Central memory CD4-positive, alpha-beta T cell (primary cell): ENCODE measurements around the gene ZC3H10.
"Not testable (repeated sequence)": the region's sequence is repeated elsewhere in the genome, so short reads cannot be mapped to it uniquely, and the experiment has no call there.

Experiments
- DNase-seq: peaks from one replicate; pipeline ENCODE4 v3.0.0; 2022

The ZC3H10 gene

DNA sequence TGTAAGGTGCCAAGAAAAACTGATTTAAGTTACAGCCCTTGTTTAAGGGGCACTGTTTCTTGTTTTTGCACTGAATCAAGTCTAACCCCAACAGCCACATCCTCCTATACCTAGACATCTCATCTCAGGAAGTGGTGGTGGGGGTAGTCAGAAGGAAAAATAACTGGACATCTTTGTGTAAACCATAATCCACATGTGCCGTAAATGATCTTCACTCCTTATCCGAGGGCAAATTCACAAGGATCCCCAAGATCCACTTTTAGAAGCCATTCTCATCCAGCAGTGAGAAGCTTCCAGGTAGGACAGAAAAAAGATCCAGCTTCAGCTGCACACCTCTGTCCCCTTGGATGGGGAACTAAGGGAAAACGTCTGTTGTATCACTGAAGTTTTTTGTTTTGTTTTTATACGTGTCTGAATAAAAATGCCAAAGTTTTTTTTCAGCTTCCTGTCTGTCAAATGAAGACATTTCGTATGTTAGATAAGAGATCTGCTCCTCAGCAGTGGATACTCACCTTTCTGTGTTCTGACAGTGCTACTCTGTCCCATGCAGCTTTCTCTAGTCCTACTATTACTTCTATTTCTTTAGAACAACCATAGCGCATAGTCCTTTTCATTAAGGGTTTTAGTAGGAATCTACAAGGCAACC is 14.9 kb upstream of the ZC3H10 start:
- peak; percentile 60 for DNase-seq

DNA sequence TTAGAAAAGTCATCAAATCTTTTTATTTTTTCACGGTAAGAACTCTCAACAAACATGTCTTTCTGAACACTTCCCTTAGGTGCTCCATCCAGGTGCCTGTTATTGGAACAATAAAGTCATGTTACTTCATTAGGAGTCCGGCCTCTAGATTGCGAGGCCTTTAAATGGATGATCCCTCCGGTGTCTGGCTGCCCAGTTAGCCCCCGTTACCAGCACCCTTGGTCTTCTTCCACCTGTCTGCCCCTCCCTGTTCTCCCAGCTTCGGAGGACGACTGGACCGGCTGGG is 14.3 kb upstream of the ZC3H10 start:
- DNase-seq: no peak

DNA sequence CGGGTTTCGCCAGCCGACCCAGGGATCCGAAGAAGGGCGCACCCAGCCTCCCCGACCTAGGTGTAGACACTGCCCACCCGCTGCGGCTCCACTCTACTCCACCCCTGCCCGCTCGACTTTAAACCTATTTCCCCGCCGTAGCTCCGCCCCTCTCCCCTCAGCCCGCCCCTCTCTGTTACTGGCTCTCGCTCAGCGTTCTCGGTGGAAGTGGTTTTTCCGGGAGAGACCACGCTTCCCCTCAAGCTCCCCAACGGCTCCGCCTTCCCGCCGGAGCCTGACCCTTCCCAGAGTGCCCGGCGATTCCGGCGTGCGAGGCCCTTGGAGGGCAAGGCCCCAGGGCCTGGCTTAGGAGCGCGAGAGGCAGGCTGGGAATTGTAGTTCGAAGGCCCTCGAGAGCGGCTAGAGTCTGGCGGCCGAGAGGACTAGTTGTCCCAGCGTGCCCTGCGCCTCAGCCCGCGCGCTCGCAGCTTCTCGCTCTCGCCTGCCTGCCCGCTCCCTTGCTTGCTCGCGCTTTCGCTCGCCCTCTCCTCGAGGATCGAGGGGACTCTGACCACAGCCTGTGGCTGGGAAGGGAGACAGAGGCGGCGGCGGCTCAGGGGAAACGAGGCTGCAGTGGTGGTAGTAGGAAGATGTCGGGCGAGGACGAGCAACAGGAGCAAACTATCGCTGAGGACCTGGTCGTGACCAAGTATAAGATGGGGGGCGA is 13.8 kb upstream of the ZC3H10 start, which contains the start of gene PA2G4:
Gene PA2G4, plus strand, starts transcription at position 451 of the 706 bp plus-strand sequence. Its CDS starts 179 bp downstream, at position 630.
- peak; percentile 96 for DNase-seq

DNA sequence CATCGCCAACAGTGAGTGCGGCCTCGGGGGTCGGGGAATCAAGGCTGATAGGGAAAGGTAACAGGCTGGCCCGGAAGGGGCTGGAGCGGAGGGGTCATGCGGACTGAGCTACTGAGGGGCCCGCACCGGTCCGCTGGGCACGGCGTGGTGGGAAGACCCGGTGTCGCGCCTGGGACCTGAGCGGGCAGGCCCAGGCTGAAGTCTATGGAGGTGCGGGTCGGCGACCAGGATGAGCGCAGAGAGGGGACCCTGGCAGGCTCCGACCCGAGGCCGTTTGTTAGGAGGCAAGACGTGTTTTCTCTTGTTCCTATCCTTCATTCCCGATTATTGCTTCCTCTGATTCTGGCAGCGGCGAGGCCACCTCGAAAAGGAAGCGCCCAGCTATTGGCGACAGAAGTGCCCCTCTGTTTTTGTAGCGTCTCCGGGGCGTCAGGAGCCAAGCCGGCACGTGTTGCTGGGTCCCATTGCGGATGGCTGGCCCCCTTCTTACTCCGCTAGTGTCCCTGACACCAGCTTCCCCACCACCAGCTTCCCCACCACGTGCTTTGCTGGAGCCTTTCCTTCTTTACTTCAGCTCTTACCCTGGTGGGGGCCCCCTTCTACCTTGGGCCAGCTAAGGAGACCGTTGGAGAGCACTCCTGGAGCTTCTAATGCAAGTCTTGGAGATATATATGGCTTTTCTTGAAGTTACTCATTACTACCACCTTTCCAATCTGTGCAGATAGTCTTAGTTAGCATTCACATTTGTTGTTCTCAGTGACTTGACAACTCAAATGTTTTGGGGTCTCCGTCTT is 13.1 kb upstream of the ZC3H10 start:
- DNase-seq: no peak

DNA sequence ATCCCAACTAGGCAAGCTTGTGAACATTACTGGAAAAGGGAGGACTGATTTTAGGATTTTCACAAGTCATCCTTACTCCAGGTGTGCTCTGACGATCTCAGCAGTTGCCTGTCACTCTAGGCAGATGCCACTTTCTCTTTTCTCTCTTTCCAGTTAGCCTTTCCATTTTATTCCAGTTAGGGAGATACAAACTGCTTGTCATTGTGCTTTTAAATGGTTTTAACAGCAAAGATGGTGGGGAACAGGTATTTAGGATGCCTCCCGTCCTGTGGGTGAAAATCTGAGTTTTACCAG is 12.5 kb upstream of the ZC3H10 start:
- DNase-seq: no peak

DNA sequence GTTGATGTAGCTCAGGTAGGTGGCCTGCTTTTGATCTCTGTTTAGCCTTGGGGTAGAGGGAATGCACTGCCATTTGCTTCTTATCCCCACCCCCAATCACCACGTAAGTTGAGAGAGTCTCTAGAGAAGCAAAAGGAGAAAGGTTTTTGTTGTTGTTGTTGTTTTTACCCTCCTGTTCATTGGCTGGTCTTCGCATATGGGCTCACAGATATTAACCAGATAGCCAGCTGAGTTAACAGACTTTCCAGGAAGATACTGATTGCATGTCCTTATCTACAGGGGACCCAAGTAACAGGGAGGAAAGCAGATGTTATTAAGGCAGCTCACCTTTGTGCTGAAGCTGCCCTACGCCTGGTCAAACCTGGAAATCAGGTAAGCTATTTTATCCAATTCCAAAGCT is 10.8 kb upstream of the ZC3H10 start:
- no peak for DNase-seq

DNA sequence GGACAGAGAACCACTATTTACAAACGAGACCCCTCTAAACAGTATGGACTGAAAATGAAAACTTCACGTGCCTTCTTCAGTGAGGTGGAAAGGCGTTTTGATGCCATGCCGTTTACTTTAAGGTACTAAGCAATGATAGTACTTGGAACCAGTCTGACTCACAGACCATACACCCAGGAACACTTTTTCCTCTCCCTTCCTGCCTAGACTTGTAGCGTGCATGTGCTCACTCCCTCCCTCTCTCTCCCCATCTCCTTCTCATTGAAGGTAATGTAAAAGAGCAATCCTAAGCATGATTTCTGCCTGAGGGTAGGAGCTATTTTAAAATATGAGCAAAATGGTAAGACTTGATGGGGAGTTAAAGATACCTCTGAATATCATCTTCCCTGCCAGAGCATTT is 7.5 kb upstream of the ZC3H10 start:
- DNase-seq: no peak

DNA sequence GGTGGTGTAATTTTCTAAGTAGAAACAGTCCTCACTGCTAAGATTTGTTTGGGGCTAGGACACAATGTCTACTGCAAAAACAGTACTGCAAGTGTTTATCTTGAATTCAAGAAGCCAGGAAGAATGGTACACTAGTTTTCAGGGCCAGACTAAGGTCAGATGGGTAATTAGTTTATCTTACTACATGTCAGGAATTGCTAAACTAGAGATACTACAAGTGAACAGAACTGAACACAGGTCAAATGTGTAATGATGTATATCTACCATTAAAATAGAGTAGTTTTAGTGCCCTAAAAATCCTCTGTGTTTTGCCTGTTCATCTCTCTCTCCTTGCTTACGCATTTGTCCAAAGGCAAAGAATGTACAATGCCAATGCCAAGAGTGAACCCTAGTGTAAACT is 4.0 kb upstream of the ZC3H10 start:
- no peak for DNase-seq

DNA sequence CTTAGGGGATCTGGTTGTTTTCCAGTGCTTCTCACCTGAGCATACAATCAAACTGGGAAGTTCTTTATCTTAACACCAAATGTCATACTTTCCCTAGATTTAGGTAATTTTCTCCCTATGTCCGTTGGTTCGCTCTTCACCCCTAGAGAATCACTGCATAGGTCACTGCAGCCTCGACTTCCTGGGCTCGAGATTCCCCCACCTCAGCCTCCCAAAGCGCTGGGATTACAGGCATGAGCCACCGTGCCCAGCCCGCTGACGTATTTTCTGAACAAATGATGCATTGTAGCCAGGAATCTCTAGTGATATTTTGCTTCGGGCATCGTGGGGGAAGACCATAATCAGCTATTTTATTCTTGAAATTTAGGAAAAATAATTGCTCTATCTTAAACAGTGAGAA is 2.7 kb upstream of the ZC3H10 start:
- no peak for DNase-seq

DNA sequence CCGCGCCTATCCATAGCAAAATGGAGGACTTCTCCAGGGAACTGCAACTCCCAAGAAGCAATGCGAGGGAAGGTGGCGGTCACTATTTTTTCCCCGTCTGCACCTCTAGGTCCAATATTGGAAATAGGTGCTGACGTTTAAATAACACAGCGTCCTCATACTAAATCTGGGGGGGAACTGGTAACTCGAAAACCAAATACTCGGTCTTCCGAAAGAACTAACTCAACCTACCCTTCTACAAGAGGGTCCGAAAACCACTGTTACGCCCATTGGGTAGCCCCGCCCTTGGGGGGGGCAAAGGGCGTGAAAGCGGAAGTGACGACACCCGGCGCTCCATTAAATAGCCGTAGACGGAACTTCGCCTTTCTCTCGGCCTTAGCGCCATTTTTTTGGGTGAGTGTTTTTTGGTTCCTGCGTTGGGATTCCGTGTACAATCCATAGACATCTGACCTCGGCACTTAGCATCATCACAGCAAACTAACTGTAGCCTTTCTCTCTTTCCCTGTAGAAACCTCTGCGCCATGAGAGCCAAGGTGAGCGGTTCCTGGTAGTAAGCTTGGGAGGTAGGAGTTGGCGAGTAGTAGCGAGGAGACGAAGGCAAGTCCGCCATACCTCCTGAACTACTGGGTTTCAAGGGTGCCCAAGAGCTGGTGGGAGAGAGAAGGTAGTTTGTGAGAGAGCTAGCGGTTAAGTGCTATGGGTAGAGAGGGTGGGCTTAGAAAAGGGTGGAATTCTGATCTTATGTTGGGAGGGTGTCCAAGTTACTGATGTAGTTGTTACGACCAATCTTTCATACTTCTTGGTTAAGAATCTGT is 1.6 kb upstream of the ZC3H10 start, which contains the start of gene RPL41:
Gene RPL41, plus strand, starts transcription at position 367 of the 815 bp plus-strand sequence.
- peak; percentile 94 for DNase-seq

DNA sequence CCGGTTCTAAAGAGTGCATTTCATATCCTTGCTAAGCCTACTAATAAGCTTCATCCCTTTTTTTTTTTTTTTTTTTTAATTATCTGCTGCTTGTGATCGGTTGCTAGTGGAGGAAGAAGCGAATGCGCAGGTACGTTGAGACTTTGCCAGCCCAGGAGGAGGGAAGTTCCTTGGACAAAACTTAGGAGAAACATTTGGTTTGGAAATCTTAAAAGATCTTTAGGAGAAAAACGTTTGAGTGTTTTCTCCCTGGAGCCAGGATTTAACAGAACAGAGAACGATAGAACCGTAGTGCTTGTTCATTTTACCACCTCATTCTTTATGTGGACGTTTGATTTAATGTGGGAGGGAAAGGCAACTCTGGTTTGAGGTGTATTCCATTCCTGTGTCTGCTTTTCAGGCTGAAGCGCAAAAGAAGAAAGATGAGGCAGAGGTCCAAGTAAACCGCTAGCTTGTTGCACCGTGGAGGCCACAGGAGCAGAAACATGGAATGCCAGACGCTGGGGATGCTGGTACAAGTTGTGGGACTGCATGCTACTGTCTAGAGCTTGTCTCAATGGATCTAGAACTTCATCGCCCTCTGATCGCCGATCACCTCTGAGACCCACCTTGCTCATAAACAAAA is 872 bp upstream of the ZC3H10 start:
- DNase-seq: not testable (repeated sequence)

DNA sequence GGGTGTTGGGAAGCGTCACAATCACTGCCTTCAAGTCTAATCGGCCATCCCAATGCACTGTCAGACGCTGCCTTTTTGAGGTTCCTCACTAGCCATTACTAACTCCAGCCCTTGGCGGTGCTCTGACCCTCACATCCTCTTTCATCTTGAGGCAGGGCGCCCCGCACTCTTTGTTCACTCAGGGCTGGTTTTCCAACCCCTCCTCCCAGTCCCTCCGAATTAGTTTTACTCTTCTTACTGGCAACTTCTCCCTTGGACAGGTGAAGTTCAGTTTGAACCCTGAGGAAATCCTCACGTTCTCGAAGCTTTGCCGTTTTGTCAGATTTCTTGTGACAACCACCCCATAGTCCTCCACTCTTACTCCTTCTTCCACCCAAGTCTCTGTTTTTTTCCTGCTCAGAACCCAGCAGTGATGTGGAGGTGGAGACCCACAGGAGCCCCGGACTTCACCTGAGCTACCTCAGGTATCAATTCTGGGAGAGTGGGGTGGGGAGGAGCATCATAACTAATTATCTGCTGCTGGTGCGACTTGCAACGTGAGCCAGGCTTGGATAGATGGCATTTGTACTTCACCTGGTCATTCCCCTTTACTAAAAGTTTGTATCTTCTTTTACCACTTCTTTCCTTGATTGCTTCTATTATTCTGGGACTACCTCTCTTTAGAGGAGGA is 757 bp downstream of the ZC3H10 start:
- DNase-seq: no peak

DNA sequence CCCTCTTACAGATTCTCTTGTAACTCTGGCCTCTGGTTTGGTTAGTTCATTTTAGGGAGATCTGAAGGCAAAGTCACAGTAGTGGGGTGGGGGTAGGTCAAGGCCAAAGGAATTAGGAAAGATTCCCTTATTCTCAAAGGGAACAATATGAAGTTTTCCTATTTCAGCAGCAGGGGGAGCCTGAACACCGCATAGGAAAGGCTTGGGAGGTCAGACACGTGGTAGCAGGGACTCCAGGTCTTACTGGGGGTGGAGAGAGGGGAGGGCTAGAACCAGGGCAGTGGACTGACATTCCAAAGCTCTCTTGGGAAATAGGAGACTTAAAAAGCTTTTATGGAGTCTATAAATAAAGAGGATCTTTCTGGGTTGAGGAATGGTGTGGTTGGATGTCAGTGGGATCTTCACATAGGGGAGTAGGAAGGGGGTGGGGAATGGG is 1.3 kb downstream of the ZC3H10 start:
- DNase-seq: peak; percentile 65

DNA sequence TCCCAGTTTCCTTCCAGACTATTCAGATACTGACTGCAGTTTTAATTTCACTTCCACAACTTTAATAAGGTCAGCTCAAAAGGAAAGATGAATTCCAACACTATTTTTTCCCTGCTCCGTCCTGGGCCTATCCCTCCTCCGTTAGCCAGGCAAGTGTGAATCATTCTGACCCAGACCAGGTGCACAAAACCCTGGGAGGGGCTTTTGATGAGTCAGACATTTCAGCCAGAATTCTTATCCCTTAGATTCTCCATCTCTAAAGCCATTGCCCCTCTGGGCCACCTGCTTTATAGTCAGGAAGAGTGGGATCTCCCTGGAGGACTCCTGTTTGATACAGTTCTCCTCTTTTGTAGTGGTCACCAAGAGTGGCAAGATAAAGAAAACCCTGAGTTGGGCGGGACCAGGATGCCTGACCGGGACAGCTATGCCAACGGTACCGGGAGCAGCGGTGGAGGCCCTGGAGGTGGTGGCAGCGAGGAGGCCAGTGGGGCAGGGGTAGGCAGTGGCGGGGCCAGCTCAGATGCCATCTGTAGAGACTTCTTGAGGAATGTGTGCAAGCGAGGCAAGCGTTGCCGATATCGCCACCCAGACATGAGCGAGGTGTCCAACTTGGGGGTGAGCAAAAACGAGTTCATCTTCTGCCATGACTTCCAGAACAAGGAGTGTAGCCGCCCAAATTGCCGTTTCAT is 2.2 kb downstream of the ZC3H10 start:
- no peak for DNase-seq

DNA sequence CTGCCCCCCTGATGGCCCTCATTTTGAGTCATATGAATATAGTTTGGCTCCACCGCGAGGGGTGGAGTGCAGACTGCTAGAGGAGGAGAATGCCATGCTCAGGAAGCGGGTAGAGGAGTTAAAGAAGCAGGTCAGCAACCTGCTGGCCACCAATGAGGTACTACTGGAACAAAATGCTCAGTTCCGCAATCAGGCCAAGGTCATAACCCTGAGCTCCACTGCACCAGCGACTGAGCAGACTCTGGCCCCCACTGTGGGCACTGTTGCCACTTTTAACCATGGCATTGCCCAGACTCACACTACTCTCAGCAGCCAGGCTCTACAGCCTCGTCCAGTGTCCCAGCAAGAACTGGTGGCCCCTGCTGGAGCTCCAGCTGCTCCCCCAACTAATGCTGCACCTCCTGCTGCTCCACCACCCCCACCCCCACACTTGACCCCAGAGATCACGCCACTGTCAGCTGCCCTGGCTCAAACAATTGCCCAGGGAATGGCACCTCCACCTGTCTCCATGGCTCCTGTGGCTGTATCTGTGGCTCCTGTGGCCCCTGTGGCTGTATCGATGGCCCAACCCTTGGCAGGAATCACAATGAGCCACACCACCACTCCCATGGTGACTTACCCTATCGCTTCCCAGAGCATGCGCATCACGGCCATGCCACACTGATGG is 3.3 kb downstream of the ZC3H10 start:
- no peak for DNase-seq

DNA sequence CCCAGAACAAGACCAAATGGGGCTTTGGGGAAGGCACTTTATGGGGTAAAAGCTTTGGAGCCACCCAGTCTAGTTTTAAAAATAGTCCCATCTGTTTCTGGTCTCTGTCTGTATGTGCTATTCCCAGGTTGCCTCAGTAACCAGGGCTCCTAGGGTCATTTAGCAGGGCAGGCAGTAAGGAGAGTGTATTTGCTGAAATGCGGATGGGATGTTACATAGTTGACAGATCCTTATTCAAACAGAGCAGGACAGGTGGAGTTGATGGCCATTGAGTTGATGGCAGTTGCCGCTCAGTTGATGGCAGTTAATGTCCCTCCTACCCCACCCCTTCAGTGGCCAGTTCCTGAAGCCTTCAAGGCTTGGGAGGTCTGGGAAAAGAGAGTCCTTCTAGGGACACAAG is 4.6 kb downstream of the ZC3H10 start:
- DNase-seq: no peak

DNA sequence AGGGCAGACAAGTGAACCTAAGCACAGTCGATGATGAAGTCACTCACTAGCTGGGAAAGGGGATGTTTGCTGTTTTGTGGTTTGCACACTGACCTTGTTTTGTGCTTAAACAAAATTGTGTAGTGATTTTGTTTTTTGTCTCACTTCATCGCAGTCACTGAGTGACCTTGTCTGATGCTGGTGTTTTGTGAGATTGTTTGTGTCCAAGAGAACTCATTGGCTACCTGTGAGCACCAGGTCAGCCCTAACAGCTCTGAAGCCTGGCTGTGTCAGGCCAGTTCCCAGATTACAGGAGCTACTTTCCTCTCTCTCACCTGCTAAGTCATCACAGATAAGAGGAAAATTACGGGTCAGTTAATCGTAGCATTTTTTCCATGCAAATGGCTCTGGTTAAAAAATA is 6.1 kb downstream of the ZC3H10 start:
- DNase-seq: no peak

DNA sequence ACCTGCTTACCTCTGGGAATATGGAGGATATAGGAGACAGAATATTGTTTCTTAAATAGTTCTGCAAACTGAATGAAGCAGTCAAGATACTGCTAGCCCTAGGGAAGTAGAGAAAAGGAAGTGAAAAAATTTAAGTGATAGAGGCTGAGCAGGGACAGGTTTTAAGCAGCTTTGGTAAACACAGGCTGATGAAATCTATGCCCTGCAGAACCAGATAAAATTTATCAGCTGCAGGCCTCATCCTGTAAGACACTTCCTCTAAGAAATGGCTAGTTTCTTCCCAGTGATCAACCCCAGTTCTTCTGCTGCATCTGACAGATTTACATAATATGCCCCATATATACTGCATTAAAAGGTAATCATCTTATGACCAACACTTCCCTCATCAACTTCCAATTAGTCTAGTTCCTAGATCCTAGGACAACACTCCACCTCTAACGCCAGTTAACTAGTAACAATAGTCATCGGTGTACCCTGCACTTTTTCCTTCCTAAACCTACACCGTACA is 8.7 kb downstream of the ZC3H10 start:
- DNase-seq: no peak

DNA sequence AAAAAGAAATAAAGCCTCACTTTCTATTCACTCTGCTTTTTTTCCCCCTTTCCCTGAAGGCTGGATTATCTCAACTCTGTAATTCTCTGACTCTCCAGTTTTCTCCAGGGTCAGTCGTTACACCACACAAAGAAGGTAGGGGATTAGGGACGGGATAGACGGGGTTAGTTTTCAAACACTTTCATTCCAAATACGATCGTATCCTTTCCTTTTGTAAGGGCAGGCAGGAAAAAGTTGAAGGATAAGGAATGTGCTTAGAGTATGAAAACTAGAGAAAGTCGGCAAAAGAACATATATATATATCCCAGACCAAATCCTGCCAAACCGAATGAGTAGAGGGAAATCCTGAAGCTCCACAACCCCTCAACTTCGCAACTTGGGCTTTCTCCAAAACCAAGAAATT is 9.4 kb downstream of the ZC3H10 start:
- DNase-seq: no peak

DNA sequence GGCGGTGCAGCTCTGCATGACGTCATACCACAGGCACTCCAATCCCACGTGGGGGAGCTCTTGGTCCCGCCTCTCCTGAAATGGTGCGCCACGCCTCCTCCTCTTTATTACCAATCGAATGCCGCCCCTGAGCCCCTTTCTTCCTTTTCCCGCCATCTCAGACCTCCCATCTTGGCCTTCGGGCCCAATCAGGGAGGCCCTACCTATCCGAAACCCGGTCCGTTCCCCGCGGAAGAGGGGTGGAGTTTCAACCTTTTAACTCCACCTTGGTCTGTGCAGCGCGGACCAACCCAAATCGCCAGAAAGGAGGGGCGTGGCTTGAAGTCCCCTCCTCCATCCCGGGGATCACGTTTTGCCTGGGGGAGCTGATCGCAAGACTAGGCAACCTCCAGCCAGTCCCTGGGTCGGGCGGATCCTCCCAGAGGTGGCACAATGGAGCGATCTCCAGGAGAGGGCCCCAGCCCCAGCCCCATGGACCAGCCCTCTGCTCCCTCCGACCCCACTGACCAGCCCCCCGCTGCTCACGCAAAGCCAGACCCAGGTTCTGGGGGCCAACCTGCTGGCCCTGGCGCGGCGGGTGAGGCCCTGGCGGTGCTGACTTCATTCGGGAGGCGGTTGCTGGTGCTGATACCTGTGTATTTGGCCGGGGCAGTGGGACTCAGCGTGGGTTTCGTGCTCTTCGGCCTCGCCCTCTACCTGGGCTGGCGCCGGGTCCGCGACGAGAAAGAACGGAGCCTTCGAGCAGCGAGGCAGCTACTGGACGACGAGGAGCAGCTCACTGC is 10.0 kb downstream of the ZC3H10 start, which contains the start of gene ESYT1:
Gene ESYT1, plus strand, starts transcription at position 380 of the 782 bp plus-strand sequence. Its CDS starts 53 bp downstream, at position 433.
- DNase-seq: peak; percentile 100
